GM08714 (cell line): Measurements from ENCODE around the gene ACVRL1.

Experiments
- H3K4me3 ChIP-seq: fragments of 200-500 bp; sonication (Bioruptor generic); 2 replicates; pipeline ENCODE4 v1.5.1; 2014; ENCODE audit warnings: mild to moderate bottlenecking, low read length, inconsistent platforms
- ZNF274 ChIP-seq: IDR thresholded peaks from 2 replicates; pipeline ENCODE4 v1.6.1; 2012; ENCODE audit warnings: mild to moderate bottlenecking, low read depth, low read length

The ACVRL1 gene

DNA sequence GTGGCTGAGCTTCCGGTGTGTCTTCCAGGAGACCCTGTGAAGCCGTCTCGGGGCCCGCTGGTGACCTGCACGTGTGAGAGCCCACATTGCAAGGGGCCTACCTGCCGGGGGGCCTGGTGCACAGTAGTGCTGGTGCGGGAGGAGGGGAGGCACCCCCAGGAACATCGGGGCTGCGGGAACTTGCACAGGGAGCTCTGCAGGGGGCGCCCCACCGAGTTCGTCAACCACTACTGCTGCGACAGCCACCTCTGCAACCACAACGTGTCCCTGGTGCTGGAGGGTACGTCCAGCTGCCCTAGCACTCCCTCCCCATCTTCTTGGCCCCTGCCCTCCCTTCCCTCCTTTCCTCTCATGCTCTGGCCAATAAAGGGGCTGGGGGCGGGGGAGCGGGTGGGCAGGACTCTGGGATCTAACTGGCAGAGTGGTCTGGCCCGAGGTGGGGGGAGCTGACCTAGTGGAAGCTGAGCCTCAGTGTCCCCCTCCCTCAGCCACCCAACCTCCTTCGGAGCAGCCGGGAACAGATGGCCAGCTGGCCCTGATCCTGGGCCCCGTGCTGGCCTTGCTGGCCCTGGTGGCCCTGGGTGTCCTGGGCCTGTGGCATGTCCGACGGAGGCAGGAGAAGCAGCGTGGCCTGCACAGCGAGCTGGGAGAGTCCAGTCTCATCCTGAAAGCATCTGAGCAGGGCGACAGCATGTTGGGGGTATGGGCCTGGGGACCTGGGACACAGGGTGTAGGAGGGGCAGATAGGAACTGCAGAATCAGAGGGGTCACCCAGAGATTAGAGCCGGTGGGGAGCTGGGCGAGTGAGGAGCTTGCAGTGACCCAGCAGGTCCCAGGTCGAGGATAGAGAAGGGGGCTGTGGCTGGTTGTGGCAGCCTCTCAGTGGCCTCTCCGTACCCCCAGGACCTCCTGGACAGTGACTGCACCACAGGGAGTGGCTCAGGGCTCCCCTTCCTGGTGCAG lies 6.0 kb downstream of the ACVRL1 start:
- TF ChIP-seq ZNF274, result no peak
- no peak overlapping the region for H3K4me3 ChIP-seq

DNA sequence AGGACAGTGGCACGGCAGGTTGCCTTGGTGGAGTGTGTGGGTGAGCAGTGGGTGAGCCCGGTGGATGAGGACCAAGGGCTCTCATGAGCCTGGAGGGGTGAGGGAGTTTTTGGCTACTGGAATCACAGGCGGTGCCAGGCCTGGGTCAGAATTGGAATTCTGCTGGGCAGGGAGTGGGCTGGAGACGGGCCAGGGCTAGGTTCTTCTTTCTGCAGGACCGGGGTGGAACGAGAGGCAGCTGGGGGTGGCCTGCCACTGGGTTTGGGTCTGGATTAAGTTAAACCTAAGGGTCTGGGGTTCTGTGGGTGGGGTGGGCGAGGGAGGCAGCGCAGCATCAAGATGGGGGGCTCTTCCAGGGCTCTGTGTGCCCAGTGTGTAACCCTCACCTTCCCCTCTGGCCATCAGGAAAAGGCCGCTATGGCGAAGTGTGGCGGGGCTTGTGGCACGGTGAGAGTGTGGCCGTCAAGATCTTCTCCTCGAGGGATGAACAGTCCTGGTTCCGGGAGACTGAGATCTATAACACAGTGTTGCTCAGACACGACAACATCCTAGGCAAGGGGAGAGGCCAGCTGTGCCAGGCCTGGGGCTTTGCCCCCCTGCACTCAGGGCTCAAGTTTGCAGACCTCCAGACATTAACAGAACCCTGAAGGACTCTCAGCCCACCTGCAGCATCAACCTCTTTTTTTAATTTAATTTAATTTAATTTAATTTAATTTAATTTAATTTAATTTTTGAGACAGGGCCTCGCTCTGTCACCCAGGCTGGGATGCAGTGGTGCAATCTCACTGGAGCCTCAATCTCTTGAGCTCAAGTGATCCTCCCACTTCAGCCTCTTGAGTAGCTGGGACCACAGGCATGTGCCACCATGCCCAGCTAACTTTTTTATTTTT lies 7.0 kb downstream of the ACVRL1 start:
- TF ChIP-seq ZNF274, result no peak
- no peak overlapping the region for H3K4me3 ChIP-seq

DNA sequence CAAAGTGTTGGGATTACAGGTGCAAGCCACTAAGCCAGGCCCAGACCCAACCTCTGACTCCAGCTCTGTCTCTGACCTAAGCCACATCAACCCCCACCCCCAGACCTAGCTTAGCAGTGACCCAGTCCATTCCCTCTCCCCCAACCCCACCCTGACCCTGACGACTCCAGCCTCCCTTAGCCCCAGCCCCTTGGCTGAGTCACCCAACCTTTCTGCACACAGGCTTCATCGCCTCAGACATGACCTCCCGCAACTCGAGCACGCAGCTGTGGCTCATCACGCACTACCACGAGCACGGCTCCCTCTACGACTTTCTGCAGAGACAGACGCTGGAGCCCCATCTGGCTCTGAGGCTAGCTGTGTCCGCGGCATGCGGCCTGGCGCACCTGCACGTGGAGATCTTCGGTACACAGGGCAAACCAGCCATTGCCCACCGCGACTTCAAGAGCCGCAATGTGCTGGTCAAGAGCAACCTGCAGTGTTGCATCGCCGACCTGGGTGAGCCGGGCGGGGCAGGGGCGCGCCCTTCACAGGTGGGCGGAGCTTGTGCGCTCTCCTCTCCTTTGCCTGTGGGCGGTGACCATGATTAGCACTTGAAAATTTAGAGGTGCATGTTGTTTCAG lies 7.8 kb downstream of the ACVRL1 start:
- H3K4me3 ChIP-seq, result no peak overlapping the region
- TF ChIP-seq ZNF274, result no peak

DNA sequence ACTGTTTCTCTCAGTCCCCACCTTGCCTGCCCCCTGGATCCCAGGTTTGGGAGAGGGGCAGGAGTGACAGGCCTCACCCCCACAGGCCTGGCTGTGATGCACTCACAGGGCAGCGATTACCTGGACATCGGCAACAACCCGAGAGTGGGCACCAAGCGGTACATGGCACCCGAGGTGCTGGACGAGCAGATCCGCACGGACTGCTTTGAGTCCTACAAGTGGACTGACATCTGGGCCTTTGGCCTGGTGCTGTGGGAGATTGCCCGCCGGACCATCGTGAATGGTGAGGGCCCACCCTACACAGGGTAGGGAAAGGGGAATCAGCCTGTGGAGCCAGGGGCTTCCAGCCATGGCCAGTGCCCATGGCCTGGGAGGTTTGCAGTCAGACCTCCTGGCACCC lies 8.6 kb downstream of the ACVRL1 start:
- no peak for TF ChIP-seq ZNF274
- no peak overlapping the region for H3K4me3 ChIP-seq

DNA sequence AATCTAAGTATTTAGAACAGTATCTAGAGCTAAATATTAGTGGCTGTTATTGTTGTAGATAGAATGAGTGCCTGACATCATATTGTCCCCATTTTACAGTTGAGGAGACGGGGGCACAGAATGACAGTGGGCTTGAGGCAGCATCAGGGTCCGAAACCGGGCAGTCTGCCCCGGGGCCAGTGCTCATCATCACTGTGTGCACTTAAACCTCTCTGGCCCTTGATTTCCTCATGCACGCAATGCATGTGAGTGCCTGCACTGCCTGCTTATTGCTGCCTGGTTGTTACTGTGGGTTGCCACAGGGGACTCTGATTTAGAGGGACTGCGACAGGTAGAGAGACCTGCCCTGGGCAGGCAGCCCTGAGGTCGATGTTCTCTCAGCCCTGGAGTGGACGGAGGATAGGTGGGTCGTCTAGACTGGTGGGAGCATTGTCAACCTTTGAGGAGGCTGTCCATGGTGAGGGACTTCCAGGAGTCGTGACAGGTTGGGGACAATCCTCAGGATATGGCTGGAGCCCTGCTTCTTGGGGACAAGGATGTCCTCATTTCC lies 9.8 kb downstream of the ACVRL1 start:
- no peak overlapping the region for H3K4me3 ChIP-seq
- TF ChIP-seq ZNF274, result no peak

DNA sequence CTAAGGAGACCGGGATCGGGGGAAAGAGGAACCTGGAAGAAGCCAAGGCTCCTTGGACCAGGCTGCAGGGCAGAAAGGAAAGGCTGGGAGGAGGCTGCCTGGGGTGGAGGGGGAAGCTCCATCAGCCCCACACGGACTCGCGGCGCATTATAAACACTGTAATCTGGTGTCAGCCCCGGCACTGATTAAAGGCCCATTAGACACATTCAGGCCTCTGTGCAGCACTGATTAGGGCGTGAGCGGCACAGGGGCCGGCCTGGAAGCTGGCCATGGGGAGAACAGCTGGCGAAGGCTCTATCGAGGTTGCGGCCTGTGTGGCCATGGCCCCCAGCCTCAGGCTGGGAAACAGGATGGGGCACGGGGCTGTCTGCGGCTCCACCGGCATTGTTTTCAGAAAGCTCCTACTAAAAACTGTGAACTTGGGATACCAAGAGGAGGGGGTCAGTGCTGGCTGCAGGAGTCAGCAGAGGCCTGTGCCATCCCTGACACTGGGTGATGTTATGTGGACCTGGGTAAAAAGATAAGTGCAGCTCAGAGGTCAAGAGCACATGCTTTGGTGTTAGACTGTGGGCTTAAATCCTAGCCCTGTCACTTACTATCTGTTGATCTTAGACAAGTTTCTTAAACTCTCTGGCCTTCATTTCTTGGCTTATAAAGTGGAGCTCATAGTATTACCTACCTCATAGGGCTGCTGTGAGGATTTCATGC lies 10.6 kb downstream of the ACVRL1 start:
- no peak for TF ChIP-seq ZNF274
- H3K4me3 ChIP-seq, result no peak overlapping the region

DNA sequence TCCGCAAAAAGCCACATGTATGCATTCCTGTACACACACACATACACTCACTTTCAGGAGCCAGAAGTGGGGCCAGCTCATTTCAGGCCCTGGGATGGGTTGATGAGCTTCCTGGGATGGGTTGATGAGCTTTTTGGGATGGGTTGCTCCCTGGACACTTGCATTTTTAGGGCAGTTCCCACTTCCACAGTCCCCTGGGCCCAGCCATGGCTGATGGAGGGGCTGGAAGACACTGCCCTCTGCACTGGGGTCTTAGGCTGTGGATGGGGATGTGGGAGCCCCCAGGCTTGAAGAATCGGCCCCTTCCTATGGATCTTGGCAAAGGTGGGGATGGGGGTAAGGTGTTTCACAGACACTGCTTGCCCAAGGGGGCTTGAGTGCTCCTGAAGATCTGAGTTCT lies 12.7 kb downstream of the ACVRL1 start:
- no peak for TF ChIP-seq ZNF274

DNA sequence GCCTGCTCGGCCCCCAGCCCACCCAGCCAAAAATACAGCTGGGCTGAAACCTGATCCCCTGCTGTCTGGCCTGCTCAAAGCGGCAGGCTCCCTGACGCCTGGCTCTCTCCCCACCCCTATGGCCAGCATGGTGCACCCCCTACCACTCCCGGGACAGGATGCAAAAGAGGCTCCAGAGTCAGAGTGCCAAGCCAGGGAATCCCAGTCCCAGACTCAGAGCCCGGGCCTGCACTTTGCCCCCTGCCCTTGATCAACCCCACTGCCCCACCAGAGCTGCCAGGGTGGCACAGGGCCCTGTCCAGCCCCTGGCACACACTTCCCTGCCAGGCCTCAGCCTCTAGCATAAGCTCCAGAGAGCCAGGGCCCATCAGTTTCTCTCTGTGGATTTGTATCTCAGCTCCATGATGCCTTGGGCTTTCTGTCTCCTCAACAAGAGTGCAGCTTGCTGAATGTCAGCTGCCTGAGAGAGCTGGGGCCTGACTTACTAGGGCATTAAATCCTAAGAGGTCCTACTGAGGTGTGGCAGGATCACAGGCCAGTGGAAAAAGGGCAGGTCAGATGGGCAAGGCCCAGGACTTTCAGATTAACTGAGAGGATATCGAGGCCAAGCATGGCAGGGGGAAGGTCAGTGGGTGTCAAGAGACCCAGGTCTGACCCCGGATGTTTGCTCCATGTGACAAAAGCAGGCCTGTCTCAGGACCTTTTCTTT lies 13.9 kb downstream of the ACVRL1 start:
- no peak for TF ChIP-seq ZNF274
- H3K4me3 ChIP-seq, result no peak overlapping the region

More for the DNA sequence above, 12.7 kb downstream of the ACVRL1 start:
- no peak overlapping the region for H3K4me3 ChIP-seq

DNA sequence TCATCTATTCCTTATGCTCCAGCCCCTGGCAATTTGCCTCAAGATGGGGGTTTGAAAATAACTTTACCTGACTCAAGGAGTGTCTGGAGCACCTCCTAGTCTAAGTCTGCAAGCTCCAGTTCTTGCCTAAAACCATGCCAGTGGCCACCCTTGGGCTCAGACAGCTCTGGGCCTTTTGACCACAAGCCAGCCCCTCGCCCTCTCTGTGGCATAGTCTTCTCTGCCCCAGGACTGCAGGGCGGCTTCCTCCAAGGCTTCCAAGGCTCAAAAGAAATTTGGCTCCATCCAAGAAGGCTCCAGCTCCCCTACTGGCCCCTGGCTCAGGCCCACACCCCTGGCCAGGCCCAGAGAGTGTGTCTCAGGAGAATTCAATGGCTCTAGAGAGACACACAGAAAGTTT lies 14.8 kb downstream of the ACVRL1 start:
- no peak overlapping the region for H3K4me3 ChIP-seq
- TF ChIP-seq ZNF274, result no peak

DNA sequence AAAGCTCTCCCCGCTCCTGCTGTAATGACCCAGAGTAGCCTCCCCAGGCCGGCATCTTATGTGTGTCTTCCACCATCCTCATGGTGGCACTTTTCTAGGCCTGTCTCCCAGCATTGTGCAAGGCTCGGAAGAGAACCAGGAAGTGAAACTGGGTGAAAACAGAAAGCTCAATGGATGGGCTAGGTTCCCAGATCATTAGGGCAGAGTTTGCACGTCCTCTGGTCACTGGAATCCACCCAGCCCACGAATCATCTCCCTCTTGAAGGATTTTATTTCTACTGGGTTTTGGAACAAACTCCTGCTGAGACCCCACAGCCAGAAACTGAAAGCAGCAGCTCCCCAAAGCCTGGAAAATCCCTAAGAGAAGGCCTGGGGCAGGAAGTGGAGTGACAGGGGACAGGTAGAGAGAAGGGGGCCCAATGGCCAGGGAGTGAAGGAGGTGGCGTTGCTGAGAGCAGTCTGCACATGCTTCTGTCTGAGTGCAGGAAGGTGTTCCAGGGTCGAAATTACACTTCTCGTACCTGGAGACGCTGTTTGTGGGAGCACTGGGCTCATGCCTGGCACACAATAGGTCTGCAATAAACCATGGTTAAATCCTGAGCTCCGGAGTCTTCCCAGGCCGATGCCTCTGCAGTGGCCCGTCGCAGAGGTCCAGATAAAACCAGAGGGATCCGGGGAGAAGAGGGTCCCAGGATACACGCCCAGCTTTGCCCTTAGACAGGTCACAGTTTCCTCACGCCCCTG lies 15.6 kb downstream of the ACVRL1 start:
- TF ChIP-seq ZNF274, result no peak
- H3K4me3 ChIP-seq, result no peak overlapping the region

DNA sequence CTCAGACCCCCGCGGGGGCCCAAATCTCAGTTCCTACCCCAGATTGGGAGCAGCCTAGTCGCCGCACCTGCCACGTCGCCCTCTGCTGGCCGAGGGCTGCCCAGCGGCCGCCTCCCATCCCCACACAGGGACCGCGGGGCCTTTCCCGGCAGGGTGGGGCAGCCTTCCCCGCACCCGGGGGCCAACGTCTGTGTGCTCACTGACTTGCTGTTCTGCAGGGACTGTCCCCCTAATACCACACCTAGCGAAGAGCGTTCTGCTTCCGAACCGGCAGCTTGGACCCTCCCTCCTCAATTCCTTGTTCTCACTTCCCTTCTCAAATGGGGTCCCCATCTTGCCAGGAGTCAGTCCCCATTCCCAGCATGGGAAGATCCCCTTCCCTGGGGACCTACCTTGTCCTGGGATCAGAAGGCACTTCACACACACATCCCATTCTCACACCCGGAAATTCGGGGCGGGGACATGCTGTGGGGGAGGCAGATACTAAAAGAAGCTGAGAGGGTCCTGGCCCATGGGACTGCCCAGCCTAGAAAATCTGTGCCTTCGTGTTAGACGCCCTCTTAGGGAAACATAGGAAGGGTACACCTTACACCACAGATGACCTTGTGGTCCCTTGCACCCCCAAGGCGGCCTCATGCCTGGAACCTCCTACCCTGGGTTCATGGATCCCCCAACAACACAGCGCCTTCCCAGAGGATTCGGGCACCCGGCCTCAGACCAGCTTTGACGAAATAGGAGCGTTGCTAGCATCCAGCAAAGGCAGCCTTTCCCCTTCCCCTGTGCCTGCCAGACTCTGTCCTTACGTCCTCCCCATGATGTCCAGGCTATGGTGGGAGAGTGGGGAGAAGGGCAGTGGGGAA lies 16.4 kb downstream of the ACVRL1 start:
- TF ChIP-seq ZNF274, result no peak
- no peak overlapping the region for H3K4me3 ChIP-seq
